Transverse colon (tissue), 4 donors: ENCODE data around the gene PAFAH2. TPM values are rescaled to one million over a fixed set of nuclear protein-coding genes. Genes with fewer than 3 reads are reported as not detected.

ENCODE experiments used
- DNase-seq: peaks from one replicate; pipeline ENCODE4 v3.0.0-alpha.2; 2019
- H3K27ac ChIP-seq, 4 donors: fragments of 200-600 bp; sonication (generic); 2 replicates each; pipeline ENCODE4 v1.5.1; 2016 to 2018; ENCODE audit warnings: inconsistent platforms in 4 of 4
- H3K27me3 ChIP-seq: fragments of 200-600 bp; sonication (generic); 2 replicates; pipeline ENCODE4 v1.5.1; 2017; ENCODE audit warnings: inconsistent platforms
- H3K36me3 ChIP-seq, 4 donors: fragments of 200-600 bp; sonication (generic); 2 replicates each; pipeline ENCODE4 v1.5.1; 2017 to 2019; ENCODE audit warnings: inconsistent platforms in 4 of 4
- H3K4me1 ChIP-seq, 4 donors: fragments of 200-600 bp; sonication (generic); 2 replicates each; pipeline ENCODE4 v1.5.1; 2017 to 2020; ENCODE audit warnings: inconsistent platforms in 4 of 4
- H3K4me3 ChIP-seq, 4 donors: fragments of 200-600 bp; sonication (generic); 1 replicate in 1 of 4; 2 replicates in 3 of 4; pipeline versions ENCODE4 v1.5.1 to v1.6.1; 2017 to 2019; ENCODE audit warnings: inconsistent platforms in 4 of 4
- H3K9me3 ChIP-seq, 2 donors: fragments of 200-600 bp; sonication (generic); 2 replicates each; pipeline ENCODE4 v1.5.1; 2017 to 2019; ENCODE audit warnings: inconsistent platforms in 2 of 2
- CTCF ChIP-seq, 5 experiments: fragments of 200-600 bp in 3 of 5; fragments of 450-650 bp in 2 of 5; sonication (generic) in 3 of 5; IDR thresholded peaks; 1 replicate in 2 of 5; 2 replicates in 3 of 5; pipeline ENCODE4 v1.5.1; 2016 to 2017; ENCODE audit warnings: antibody characterized with exemption in 5 of 5, inconsistent platforms in 3 of 5, mild to moderate bottlenecking in 2 of 5, moderate library complexity in 1 of 5
- EP300 ChIP-seq: sonication (generic); formaldehyde crosslinking; IDR thresholded peaks from one replicate; pipeline ENCODE4 v1.6.1; 2017; ENCODE audit warnings: antibody characterized with exemption, low read depth
- POLR2A ChIP-seq: fragments of 450-650 bp; IDR thresholded peaks from one replicate; pipeline ENCODE4 v1.6.1; 2016; ENCODE audit warnings: antibody characterized with exemption, mild to moderate bottlenecking, moderate library complexity
- POLR2AphosphoS5 ChIP-seq, 3 donors: sonication (generic); formaldehyde crosslinking; IDR thresholded peaks; one replicate each; pipeline ENCODE4 v1.6.1; 2016; ENCODE audit warnings: antibody characterized with exemption in 3 of 3
- WGBS, 2 donors: methylation state at CpG; one replicate each; pipeline ENCODE4 v1.1.5; 2018; ENCODE audit warnings: low coverage in 1 of 2; 5-methylcytosine and 5-hydroxymethylcytosine counted together
- in situ Hi-C, 4 donors: fragments of 200-750 bp; cut with MboI; loops; one replicate each; pipeline versions ENCODE4 v1.15.0 to v1.15.1; 2017; ENCODE audit warnings: low sequenced_read_pairs in 3 of 4, low pct_ligation_motif_present in 1 of 4, low pct_unique_long_range_greater_than_20kb in 1 of 4
- intact Hi-C: fragments of 100-400 bp; cut with DNase I; formaldehyde crosslinking; loops from one replicate; pipeline ENCODE4 v1.15.1; 2023; ENCODE audit warnings: low total_unique reads
- total RNA-seq, 4 donors: library from RNA; depleted of rRNA; stranded (reverse); fragments of >200 nt; gene quantifications; one replicate each; pipeline ENCODE4 v1.1.0, GENCODE V29; 2016

PAFAH2 gene
- total RNA-seq, 4 donors from 2014 or later, result 23.1 to 60.1 (median 38.8) TPM

DNA sequence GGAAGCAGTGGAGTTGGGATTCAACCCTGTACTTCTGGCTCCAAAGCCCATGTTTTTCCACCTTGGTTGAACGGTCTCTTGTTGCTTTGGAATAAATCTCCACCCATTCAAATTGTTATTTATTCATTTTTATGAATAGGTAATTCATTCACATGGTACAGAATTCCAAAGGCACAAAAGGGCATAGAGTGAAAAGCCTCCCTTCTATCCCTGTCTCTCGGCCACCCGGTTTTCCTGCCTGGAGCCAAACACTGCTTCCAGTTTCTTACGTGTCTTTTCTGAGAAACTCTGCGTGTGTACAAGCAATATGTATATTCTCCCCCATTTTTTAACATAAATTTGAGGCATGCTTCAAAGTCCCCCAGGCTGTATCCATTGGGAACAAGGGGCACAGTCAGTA lies 27.7 kb upstream of the PAFAH2 start:
- TF ChIP-seq CTCF (IDR thresholded peaks at IDR 0.05), result no peak
- TF ChIP-seq POLR2A, result no peak
- no peak for TF ChIP-seq EP300
- no peak for TF ChIP-seq POLR2AphosphoS5 (IDR thresholded peaks at IDR 0.05)
- WGBS, 2 donors, result 67 to 72% methylated on average over 5 of the region's 5 CpGs
- peaks cover 0 to 5% (median 2%) of the 10 kb centered on the region in 4 donors for H3K4me1 ChIP-seq
- intact Hi-C loops (no loop called here), in situ Hi-C loops (loop anchor here in 3 of 4 donors (25.0 kb wide), 2 partner anchors 112 to 137 kb away; partner anchors contain the start of genes C1orf232 (in 2 of the 3), FAM110D (in 2 of the 3), ZNF593 (in 2 of the 3) and ZNF593OS (in 2 of the 3))
- H3K27ac ChIP-seq, result no peak overlapping the region
- H3K4me3 ChIP-seq, result no peak overlapping the region
- no peaks in the 10 kb centered on the region for H3K27me3 ChIP-seq
- H3K9me3 ChIP-seq, result no peaks in the 10 kb centered on the region
- H3K36me3 ChIP-seq, result no peaks in the 10 kb centered on the region
- DNase-seq, result no peak

DNA sequence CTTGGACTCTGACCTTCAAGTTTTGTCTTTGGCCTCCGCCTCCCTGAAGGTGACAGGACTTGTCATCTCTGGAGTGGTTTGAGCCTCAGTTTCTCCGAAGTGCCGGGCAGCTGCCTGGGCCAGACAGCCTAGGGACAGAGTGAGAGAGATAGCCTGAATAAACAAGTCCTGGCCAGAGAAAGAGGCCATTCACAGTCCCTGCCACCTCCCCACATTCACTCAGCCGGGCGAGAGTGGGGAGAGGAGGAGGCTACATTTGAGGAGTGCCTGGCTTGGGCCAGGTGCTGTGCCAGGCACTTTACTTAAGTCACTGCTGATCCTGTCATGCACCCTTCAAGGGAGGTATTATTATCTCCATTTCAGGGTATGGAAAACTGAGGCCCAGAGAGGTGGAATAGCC lies 27.2 kb upstream of the PAFAH2 start:
- in situ Hi-C loops, result loop anchor here in 3 of 4 donors (25.0 kb wide), 2 partner anchors 112 to 137 kb away; partner anchors contain the start of genes C1orf232 (in 2 of the 3), FAM110D (in 2 of the 3), ZNF593 (in 2 of the 3) and ZNF593OS (in 2 of the 3)
- Histone ChIP-seq H3K4me1 (peaks cover 0 to 5% (median 2%) of the 10 kb centered on the region in 4 donors), H3K4me3 (no peak overlapping the region), H3K27me3 (no peaks in the 10 kb centered on the region), H3K36me3 (no peaks in the 10 kb centered on the region), H3K27ac (no peak overlapping the region), H3K9me3 (no peaks in the 10 kb centered on the region)
- DNase-seq, result no peak
- no peak for TF ChIP-seq POLR2AphosphoS5 (IDR thresholded peaks at IDR 0.05)
- TF ChIP-seq EP300, result no peak
- no peak for TF ChIP-seq CTCF (IDR thresholded peaks at IDR 0.05)
- no peak for TF ChIP-seq POLR2A
- intact Hi-C loops, result no loop called here
- 66% methylated on average over 5 of the region's 5 CpGs; no CpG with 5 or more reads in 1 of the 2 donors for WGBS, 2 donors

GRCh38 chr1:26023826-26024225 lies 26.0 kb upstream of the PAFAH2 start:
- H3K27ac ChIP-seq, result no peak overlapping the region
- H3K27me3 ChIP-seq, result no peaks in the 10 kb centered on the region
- no peak overlapping the region for H3K4me3 ChIP-seq
- H3K9me3 ChIP-seq, result no peaks in the 10 kb centered on the region
- no peak for DNase-seq
- intact Hi-C loops (no loop called here), in situ Hi-C loops (no loop called here)
- TF ChIP-seq EP300 (no peak), POLR2AphosphoS5 (IDR thresholded peaks at IDR 0.05) (no peak), POLR2A (no peak), CTCF (IDR thresholded peaks at IDR 0.05) (no peak)
- no peaks in the 10 kb centered on the region for H3K36me3 ChIP-seq
- H3K4me1 ChIP-seq, result peaks cover 0 to 5% (median 2%) of the 10 kb centered on the region in 4 donors
- WGBS, 2 donors, result 83 to 91% methylated on average over 1 to 5 of the region's 5 CpGs

DNA sequence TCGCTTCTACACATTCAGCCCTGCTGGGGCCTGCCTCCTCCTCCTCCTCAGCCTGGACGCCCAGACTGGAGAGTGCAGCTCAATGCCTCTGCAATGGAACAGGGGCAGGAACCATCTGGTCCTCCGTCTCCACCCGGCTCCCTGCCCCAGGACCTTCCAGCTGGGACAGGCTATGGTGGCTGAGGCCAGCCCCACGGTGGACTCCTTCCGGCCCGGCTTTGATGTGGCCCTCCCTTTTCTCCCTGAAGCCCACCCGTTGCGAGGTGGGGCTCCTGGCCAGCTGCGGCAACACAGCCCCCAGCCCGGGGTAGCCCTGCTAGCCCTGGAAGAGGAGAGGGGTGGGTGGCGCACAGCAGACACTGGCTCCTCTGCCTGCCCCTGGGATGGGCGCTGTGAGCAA lies 25.1 kb upstream of the PAFAH2 start:
- intact Hi-C loops (no loop called here), in situ Hi-C loops (no loop called here)

More for the DNA sequence above, 25.1 kb upstream of the PAFAH2 start:
- H3K4me1 ChIP-seq, result peaks cover 0 to 5% (median 2%) of the 10 kb centered on the region in 4 donors
- H3K9me3 ChIP-seq, result no peaks in the 10 kb centered on the region
- TF ChIP-seq POLR2AphosphoS5 (IDR thresholded peaks at IDR 0.05) (no peak), POLR2A (no peak), EP300 (no peak), CTCF (IDR thresholded peaks at IDR 0.05) (no peak)
- no peaks in the 10 kb centered on the region for H3K36me3 ChIP-seq
- WGBS, 2 donors, result 76% methylated on average over 10 of the region's 13 CpGs; no CpG with 5 or more reads in 1 of the 2 donors
- no peak overlapping the region for H3K4me3 ChIP-seq
- DNase-seq, result no peak
- no peak overlapping the region for H3K27ac ChIP-seq
- H3K27me3 ChIP-seq, result no peaks in the 10 kb centered on the region
